Muscle layer of duodenum (tissue), 2 donors: Measurements from ENCODE around the gene ANXA9.

Source experiments
- H3K27ac ChIP-seq: one replicate; pipeline ENCODE4 v1.7.0; 2013; ENCODE audit warnings: mild to moderate bottlenecking, low read length
- H3K27me3 ChIP-seq: one replicate; pipeline ENCODE4 v1.7.0; 2013; ENCODE audit warnings: low read depth, mild to moderate bottlenecking, control low read depth, low read length
- H3K36me3 ChIP-seq, 2 donors: one replicate each; pipeline ENCODE4 v1.7.0; 2013; ENCODE audit warnings: low read length in 2 of 2, control low read depth in 1 of 2, mild to moderate bottlenecking in 1 of 2; ENCODE audit not compliant: insufficient read depth in 2 of 2, control insufficient read depth in 1 of 2
- H3K4me1 ChIP-seq, 2 donors: one replicate each; pipeline ENCODE4 v1.7.0; 2013; ENCODE audit warnings: low read length in 2 of 2, mild to moderate bottlenecking in 2 of 2, control low read depth in 1 of 2, moderate library complexity in 1 of 2; ENCODE audit not compliant: insufficient read depth in 2 of 2, control insufficient read depth in 1 of 2
- H3K4me3 ChIP-seq, 2 donors: one replicate each; pipeline ENCODE4 v1.7.0; 2013; ENCODE audit warnings: low read length in 2 of 2, low read depth in 1 of 2, mild to moderate bottlenecking in 1 of 2
- H3K9me3 ChIP-seq, 2 donors: one replicate each; pipeline ENCODE4 v1.7.0; 2013; ENCODE audit warnings: low read length in 2 of 2, control low read depth in 1 of 2, mild to moderate bottlenecking in 1 of 2; ENCODE audit not compliant: control insufficient read depth in 1 of 2
- donor health status: healthy.

Gene ANXA9

GRCh38 chr1:150981805-150982712, at the start of gene ANXA9:
ANXA9 (plus strand) TSS chr1:150982292; CDS start chr1:150983106, 814 bp downstream.
- H3K4me3 ChIP-seq: no peak within 1 kb of the TSS
- no peaks in the 10 kb centered on the region for H3K9me3 ChIP-seq
- no peaks in the 10 kb centered on the region for H3K27me3 ChIP-seq
- H3K36me3 ChIP-seq: no peaks in the 10 kb centered on the region
- no peak within 1 kb of the TSS for H3K27ac ChIP-seq
- H3K4me1 ChIP-seq: peaks cover 6% of the 10 kb centered on the region in 2 donors

GRCh38 chr1:150944856-150945255, 37.2 kb upstream of the ANXA9 start:
- Histone ChIP-seq H3K27ac (no peak overlapping the region), H3K27me3 (no peaks in the 10 kb centered on the region), H3K4me3 (no peak overlapping the region), H3K4me1 (no peaks in the 10 kb centered on the region), H3K9me3 (no peaks in the 10 kb centered on the region), H3K36me3 (peaks cover 64 to 91% of the 10 kb centered on the region in 2 donors)

- H3K4me3 ChIP-seq: no peak overlapping the region
- no peak overlapping the region for H3K27ac ChIP-seq
- no peaks in the 10 kb centered on the region for H3K4me1 ChIP-seq
- H3K36me3 ChIP-seq: peaks cover 40 to 62% of the 10 kb centered on the region in 2 donors
- H3K27me3 ChIP-seq: no peaks in the 10 kb centered on the region
- H3K9me3 ChIP-seq: no peaks in the 10 kb centered on the region
Measured at GRCh38 chr1:150954708-150955107, 27.4 kb upstream of the ANXA9 start.

GRCh38 chr1:150955280-150955679, 26.8 kb upstream of the ANXA9 start:
- Histone ChIP-seq H3K4me3 (no peak overlapping the region), H3K36me3 (peaks cover 35 to 60% of the 10 kb centered on the region in 2 donors), H3K9me3 (no peaks in the 10 kb centered on the region), H3K4me1 (no peaks in the 10 kb centered on the region), H3K27me3 (no peaks in the 10 kb centered on the region), H3K27ac (no peak overlapping the region)

GRCh38 chr1:150957666-150958065, 24.4 kb upstream of the ANXA9 start:
- H3K4me1 ChIP-seq: no peaks in the 10 kb centered on the region
- no peak overlapping the region for H3K4me3 ChIP-seq
- H3K27ac ChIP-seq: no peak overlapping the region
- H3K9me3 ChIP-seq: no peaks in the 10 kb centered on the region
- peaks cover 39 to 60% of the 10 kb centered on the region in 2 donors for H3K36me3 ChIP-seq
- H3K27me3 ChIP-seq: no peaks in the 10 kb centered on the region

- H3K4me3 ChIP-seq: no peak overlapping the region
- H3K9me3 ChIP-seq: no peaks in the 10 kb centered on the region
- H3K36me3 ChIP-seq: peaks cover 42 to 69% of the 10 kb centered on the region in 2 donors
- no peaks in the 10 kb centered on the region for H3K27me3 ChIP-seq
- H3K4me1 ChIP-seq: no peaks in the 10 kb centered on the region
- no peak overlapping the region for H3K27ac ChIP-seq
Measured at GRCh38 chr1:150960646-150961045, 21.4 kb upstream of the ANXA9 start.

GRCh38 chr1:150961756-150962155, 20.3 kb upstream of the ANXA9 start:
- no peaks in the 10 kb centered on the region for H3K27me3 ChIP-seq
- H3K36me3 ChIP-seq: peaks cover 53 to 77% of the 10 kb centered on the region in 2 donors
- H3K4me3 ChIP-seq: no peak overlapping the region
- H3K4me1 ChIP-seq: no peaks in the 10 kb centered on the region
- H3K27ac ChIP-seq: no peak overlapping the region
- no peaks in the 10 kb centered on the region for H3K9me3 ChIP-seq

GRCh38 chr1:150963321-150964163, 18.6 kb upstream of the ANXA9 start:
- H3K4me1 ChIP-seq: no peaks in the 10 kb centered on the region
- H3K9me3 ChIP-seq: no peaks in the 10 kb centered on the region
- no peak overlapping the region for H3K4me3 ChIP-seq
- peaks cover 71 to 89% of the 10 kb centered on the region in 2 donors for H3K36me3 ChIP-seq
- H3K27ac ChIP-seq: no peak overlapping the region
- H3K27me3 ChIP-seq: no peaks in the 10 kb centered on the region

GRCh38 chr1:150964164-150964489, 18.0 kb upstream of the ANXA9 start:
- H3K27ac ChIP-seq: no peak overlapping the region
- H3K9me3 ChIP-seq: no peaks in the 10 kb centered on the region
- H3K27me3 ChIP-seq: no peaks in the 10 kb centered on the region
- no peak overlapping the region for H3K4me3 ChIP-seq
- peaks cover 72 to 88% of the 10 kb centered on the region in 2 donors for H3K36me3 ChIP-seq
- no peaks in the 10 kb centered on the region for H3K4me1 ChIP-seq

GRCh38 chr1:150965605-150966004, 16.5 kb upstream of the ANXA9 start:
- Histone ChIP-seq H3K4me3 (no peak overlapping the region), H3K9me3 (no peaks in the 10 kb centered on the region), H3K36me3 (peaks cover 64 to 76% of the 10 kb centered on the region in 2 donors), H3K27me3 (no peaks in the 10 kb centered on the region), H3K4me1 (peaks cover 4 to 10% of the 10 kb centered on the region in 2 donors), H3K27ac (no peak overlapping the region)

GRCh38 chr1:150966011-150966410, 16.1 kb upstream of the ANXA9 start:
- no peak overlapping the region for H3K27ac ChIP-seq

More at GRCh38 chr1:150966011-150966410, 16.1 kb upstream of the ANXA9 start:
- no peaks in the 10 kb centered on the region for H3K27me3 ChIP-seq
- H3K4me1 ChIP-seq: peaks cover 8 to 14% of the 10 kb centered on the region in 2 donors
- no peak overlapping the region for H3K4me3 ChIP-seq
- H3K36me3 ChIP-seq: peaks cover 60 to 72% of the 10 kb centered on the region in 2 donors
- no peaks in the 10 kb centered on the region for H3K9me3 ChIP-seq
